Testis (tissue), 3 donors: Measurements from ENCODE around the gene PALM. TPM values are rescaled to one million over a fixed set of nuclear protein-coding genes. Genes with fewer than 3 reads are reported as not detected.
A peak's percentile ranks its signal among the peaks of the same experiment; 100 is the strongest.

ENCODE experiments used
- DNase-seq: peaks from one replicate; pipeline ENCODE4 v3.0.0-alpha.2; 2019
- H3K27ac ChIP-seq, 2 donors: fragments of 200-600 bp; sonication (generic); one replicate each; pipeline ENCODE4 v1.5.1; 2019
- H3K27me3 ChIP-seq: fragments of 200-600 bp; sonication (generic); one replicate; pipeline ENCODE4 v1.5.1; 2019
- H3K36me3 ChIP-seq: fragments of 200-600 bp; sonication (generic); one replicate; pipeline ENCODE4 v1.5.1; 2017; ENCODE audit warnings: low read depth; ENCODE audit errors: missing control alignments
- H3K4me1 ChIP-seq: fragments of 200-600 bp; sonication (generic); one replicate; pipeline ENCODE4 v1.5.1; 2019
- H3K4me3 ChIP-seq, 2 donors: fragments of 200-600 bp; sonication (generic); one replicate each; pipeline ENCODE4 v1.5.1; 2017 to 2019
- H3K9me3 ChIP-seq: fragments of 200-600 bp; sonication (generic); one replicate; pipeline ENCODE4 v1.5.1; 2017
- POLR2A ChIP-seq: fragments of 450-650 bp; IDR thresholded peaks from one replicate; pipeline ENCODE4 v1.6.1; 2017; ENCODE audit warnings: antibody characterized with exemption, mild to moderate bottlenecking, moderate library complexity
- WGBS, 2 donors: methylation state at CpG; one replicate each; pipeline ENCODE4 v1.1.5; 2018; 5-methylcytosine and 5-hydroxymethylcytosine counted together
- intact Hi-C: fragments of 100-400 bp; cut with DNase I; formaldehyde crosslinking; loops from one replicate; pipeline ENCODE4 v1.15.1; 2023; ENCODE audit warnings: low total_unique reads
- polyA plus RNA-seq: library from polyadenylated mRNA; stranded (reverse); fragments of 350-450 nt; fragmentation: Illumina TruSeq; extraction: RNeasy Lipid Tissue Mini Kit (QIAGEN cat#74804); gene quantifications from one replicate; pipeline ENCODE4 v1.2.3, GENCODE V29; 2014; ENCODE audit warnings: low read depth, low replicate concordance; ENCODE audit not compliant: insufficient read depth
- total RNA-seq, 2 donors: library from RNA; depleted of rRNA; stranded (reverse); fragments of >200 nt; gene quantifications; one replicate each; pipeline ENCODE4 v1.2.3, GENCODE V29; 2016
- TF ChIP-seq, protein P1 (sequence below), 3 experiments: fragments of 450-650 bp in 2 of 3; fragments of 200-600 bp in 1 of 3; sonication (generic) in 1 of 3; IDR thresholded peaks; one replicate each; pipeline ENCODE4 v1.5.1; 2016 to 2019; ENCODE audit warnings: antibody characterized with exemption in 3 of 3, mild to moderate bottlenecking in 2 of 3, moderate library complexity in 1 of 3

The PALM gene
- total and polyA plus RNA-seq, 3 donors from 2014 or later, result 35.5 to 47.8 (median 46.4) TPM

DNA sequence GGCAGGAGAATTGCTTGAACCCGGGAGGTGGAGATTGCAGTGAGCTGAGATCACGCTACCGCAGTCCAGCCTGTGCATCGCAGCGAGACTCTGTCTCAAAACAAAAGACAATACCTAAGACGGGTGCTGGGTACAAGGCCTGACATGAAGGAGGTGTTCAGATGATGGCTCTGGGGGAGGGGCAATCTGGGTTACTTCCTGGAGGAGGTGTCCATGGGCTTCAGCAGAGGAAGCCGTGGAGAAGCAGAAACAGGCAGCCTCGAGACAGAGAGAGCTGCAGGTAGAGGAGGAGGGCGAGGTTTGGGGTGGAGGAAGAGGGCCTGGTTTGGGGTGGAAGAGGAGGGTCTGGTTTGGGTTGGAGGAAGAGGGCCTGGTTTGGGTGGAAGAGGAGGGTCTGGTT, 45.8 kb downstream of the PALM start:
- no peak for TF ChIP-seq POLR2A
- TF ChIP-seq, protein P1, sequence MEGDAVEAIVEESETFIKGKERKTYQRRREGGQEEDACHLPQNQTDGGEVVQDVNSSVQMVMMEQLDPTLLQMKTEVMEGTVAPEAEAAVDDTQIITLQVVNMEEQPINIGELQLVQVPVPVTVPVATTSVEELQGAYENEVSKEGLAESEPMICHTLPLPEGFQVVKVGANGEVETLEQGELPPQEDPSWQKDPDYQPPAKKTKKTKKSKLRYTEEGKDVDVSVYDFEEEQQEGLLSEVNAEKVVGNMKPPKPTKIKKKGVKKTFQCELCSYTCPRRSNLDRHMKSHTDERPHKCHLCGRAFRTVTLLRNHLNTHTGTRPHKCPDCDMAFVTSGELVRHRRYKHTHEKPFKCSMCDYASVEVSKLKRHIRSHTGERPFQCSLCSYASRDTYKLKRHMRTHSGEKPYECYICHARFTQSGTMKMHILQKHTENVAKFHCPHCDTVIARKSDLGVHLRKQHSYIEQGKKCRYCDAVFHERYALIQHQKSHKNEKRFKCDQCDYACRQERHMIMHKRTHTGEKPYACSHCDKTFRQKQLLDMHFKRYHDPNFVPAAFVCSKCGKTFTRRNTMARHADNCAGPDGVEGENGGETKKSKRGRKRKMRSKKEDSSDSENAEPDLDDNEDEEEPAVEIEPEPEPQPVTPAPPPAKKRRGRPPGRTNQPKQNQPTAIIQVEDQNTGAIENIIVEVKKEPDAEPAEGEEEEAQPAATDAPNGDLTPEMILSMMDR (IDR thresholded peaks at IDR 0.05), result no peak
- no peak for DNase-seq
- WGBS, 2 donors, result 89 to 93% methylated on average over 9 of the region's 9 CpGs
- no peaks in the 10 kb centered on the region for H3K9me3 ChIP-seq
- no peak overlapping the region for H3K4me3 ChIP-seq
- intact Hi-C loops, result no loop called here
- no peaks in the 10 kb centered on the region for H3K27me3 ChIP-seq
- no peaks in the 10 kb centered on the region for H3K36me3 ChIP-seq
- no peaks in the 10 kb centered on the region for H3K4me1 ChIP-seq
- H3K27ac ChIP-seq, result no peak overlapping the region

DNA sequence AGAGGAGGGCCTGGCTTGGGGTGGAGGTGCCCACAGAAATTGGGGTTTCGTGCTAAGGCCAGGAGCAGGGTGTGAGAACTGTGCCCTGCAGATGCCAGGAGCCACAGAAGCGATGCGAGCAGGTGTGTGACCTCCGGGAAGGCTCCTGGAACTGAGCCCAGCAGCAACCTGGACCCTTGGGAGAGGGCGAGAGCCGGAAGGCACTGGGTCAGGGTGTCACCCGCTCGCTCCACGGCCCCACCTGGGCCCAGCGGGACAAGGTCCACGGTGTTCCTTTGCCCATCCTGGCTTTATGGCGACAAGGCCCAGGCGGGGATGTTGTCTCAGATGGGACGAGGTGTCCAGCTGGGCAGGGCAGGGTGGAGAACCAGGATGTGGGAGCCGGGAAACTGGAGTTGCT, 46.3 kb downstream of the PALM start:
- intact Hi-C loops, result no loop called here
- no peaks in the 10 kb centered on the region for H3K27me3 ChIP-seq

GRCh38 chr19:756236-756635, 47.5 kb downstream of the PALM start:
- no peak overlapping the region for H3K27ac ChIP-seq
- intact Hi-C loops, result no loop called here
- peak; percentile 89 for DNase-seq
- TF ChIP-seq, protein P1 (IDR thresholded peaks at IDR 0.05), result peak in 1 of 3 experiments; percentile 7
- TF ChIP-seq POLR2A, result no peak
- H3K36me3 ChIP-seq, result no peaks in the 10 kb centered on the region
- no peaks in the 10 kb centered on the region for H3K27me3 ChIP-seq
- no peak overlapping the region for H3K4me3 ChIP-seq
- H3K9me3 ChIP-seq, result no peaks in the 10 kb centered on the region
- H3K4me1 ChIP-seq, result no peaks in the 10 kb centered on the region

More for the DNA sequence above, 46.3 kb downstream of the PALM start:
- Histone ChIP-seq H3K9me3 (no peaks in the 10 kb centered on the region), H3K27ac (no peak overlapping the region), H3K4me1 (no peaks in the 10 kb centered on the region), H3K4me3 (no peak overlapping the region), H3K36me3 (no peaks in the 10 kb centered on the region)
- no peak for TF ChIP-seq POLR2A
- TF ChIP-seq, protein P1 (IDR thresholded peaks at IDR 0.05), result no peak
- WGBS, 2 donors, result 83 to 88% methylated on average over 12 to 15 of the region's 15 CpGs
- no peak for DNase-seq

DNA sequence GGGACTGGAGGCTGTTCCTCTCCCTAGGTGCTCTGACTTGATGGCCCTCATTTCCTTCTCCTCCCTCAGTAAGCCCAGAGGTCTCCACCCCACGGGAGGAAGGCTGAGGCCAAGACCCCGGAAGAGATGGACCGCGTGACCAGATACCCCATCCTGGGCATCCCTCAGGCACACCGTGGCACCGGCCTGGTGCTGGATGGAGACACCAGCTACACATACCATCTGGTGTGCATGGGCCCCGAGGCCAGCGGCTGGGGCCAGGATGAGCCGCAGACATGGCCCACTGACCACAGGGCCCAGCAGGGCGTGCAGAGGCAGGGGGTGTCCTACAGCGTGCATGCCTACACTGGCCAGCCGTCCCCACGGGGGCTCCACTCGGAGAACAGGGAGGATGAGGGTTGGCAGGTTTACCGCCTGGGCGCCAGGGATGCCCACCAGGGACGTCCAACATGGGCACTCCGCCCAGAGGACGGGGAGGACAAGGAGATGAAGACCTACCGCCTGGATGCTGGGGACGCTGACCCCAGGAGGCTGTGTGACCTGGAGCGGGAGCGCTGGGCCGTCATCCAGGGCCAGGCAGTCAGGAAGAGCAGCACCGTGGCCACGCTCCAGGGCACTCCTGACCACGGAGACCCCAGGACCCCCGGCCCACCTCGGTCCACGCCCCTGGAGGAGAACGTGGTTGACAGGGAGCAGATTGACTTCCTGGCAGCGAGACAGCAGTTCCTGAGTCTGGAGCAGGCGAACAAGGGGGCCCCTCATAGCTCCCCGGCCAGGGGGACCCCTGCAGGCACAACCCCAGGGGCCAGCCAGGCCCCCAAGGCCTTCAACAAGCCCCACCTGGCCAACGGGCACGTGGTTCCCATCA, 48.3 kb downstream of the PALM start:
- intact Hi-C loops, result no loop called here
- no peak overlapping the region for H3K4me3 ChIP-seq
- no peaks in the 10 kb centered on the region for H3K27me3 ChIP-seq
- H3K36me3 ChIP-seq, result no peaks in the 10 kb centered on the region
- H3K27ac ChIP-seq, result no peak overlapping the region
- no peak for DNase-seq
- no peaks in the 10 kb centered on the region for H3K4me1 ChIP-seq
- H3K9me3 ChIP-seq, result no peaks in the 10 kb centered on the region
- no peak for TF ChIP-seq POLR2A
- TF ChIP-seq, protein P1 (IDR thresholded peaks at IDR 0.05), result no peak
- 71 to 82% methylated on average over 5 to 27 of the region's 36 CpGs for WGBS, 2 donors
